ENCODE measurements around the gene DYTN.

DYTN gene

GRCh38 chr2:206616151-206616550, 102.0 kb downstream of the DYTN start:
- Histone ChIP-seq H3K27me3 (ENCODE audit: control insufficient read depth in 5 of 5, insufficient read depth in 4 of 5, low read length in 5 of 5) (no peaks in the 10 kb centered on the region), H3K27ac (ENCODE audit: low read depth, low read length) (no peak overlapping the region), H3K9me3 (ENCODE audit: control insufficient read depth in 5 of 5, low read length in 5 of 5) (no peaks in the 10 kb centered on the region), H3K36me3 (ENCODE audit: control insufficient read depth in 5 of 5, insufficient read depth in 5 of 5, low read length in 5 of 5) (no peaks in the 10 kb centered on the region), H3K9ac (ENCODE audit: low read length in 5 of 5) (no peak overlapping the region), H3K4me3 (ENCODE audit: low read depth in 1 of 5, low read length in 5 of 5) (no peak overlapping the region), H3K4me1 (ENCODE audit: control insufficient read depth in 5 of 5, insufficient read depth in 5 of 5, low read length in 5 of 5) (no peaks in the 10 kb centered on the region)

DNA sequence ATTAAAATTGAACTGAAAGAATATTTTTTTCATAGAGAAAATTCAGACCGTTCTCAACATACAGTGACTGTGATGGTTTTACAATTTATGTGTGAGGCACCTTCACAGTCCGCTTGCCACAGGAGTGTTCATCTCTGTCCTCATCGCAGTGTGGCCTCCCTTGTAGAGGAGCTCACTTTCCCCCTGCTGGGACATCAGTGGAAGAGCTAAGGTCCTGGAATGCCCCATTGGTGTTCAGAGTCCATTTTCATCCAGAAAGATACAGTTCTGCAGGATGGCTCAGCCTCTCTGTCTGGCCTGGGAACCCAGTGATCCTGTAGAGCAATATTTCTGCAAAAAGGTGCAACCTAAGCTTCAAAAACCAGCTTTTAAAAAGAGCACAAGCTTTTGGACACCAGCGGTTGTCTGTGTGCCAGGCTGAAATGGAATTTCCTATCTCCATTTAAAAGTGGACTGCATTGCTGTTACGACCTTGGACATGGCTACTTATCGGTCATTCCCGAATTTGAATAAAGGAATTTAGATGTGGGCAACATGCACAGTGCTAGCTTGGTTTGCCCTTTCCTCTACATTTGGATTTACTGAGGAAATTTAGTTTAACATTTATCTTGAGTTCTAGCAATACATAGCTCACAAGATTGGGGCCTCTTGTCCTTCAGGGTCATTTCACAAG, 102.6 kb downstream of the DYTN start:
- Histone ChIP-seq H3K4me1 (ENCODE audit: control insufficient read depth in 5 of 5, insufficient read depth in 5 of 5, low read length in 5 of 5) (no peaks in the 10 kb centered on the region), H3K36me3 (ENCODE audit: control insufficient read depth in 5 of 5, insufficient read depth in 5 of 5, low read length in 5 of 5) (no peaks in the 10 kb centered on the region), H3K9ac (ENCODE audit: low read length in 5 of 5) (no peak overlapping the region), H3K4me3 (ENCODE audit: low read depth in 1 of 5, low read length in 5 of 5) (no peak overlapping the region), H3K27ac (ENCODE audit: low read depth, low read length) (no peak overlapping the region), H3K9me3 (ENCODE audit: control insufficient read depth in 5 of 5, low read length in 5 of 5) (no peaks in the 10 kb centered on the region), H3K27me3 (ENCODE audit: control insufficient read depth in 5 of 5, insufficient read depth in 4 of 5, low read length in 5 of 5) (no peaks in the 10 kb centered on the region)

- H3K9ac ChIP-seq (ENCODE audit: low read length in 5 of 5): no peak overlapping the region
- H3K9me3 ChIP-seq (ENCODE audit: control insufficient read depth in 5 of 5, low read length in 5 of 5): no peaks in the 10 kb centered on the region
- no peaks in the 10 kb centered on the region for H3K36me3 ChIP-seq (ENCODE audit: control insufficient read depth in 5 of 5, insufficient read depth in 5 of 5, low read length in 5 of 5)
- H3K27me3 ChIP-seq (ENCODE audit: control insufficient read depth in 5 of 5, insufficient read depth in 4 of 5, low read length in 5 of 5): no peaks in the 10 kb centered on the region
- no peak overlapping the region for H3K4me3 ChIP-seq (ENCODE audit: low read depth in 1 of 5, low read length in 5 of 5)
- no peak overlapping the region for H3K27ac ChIP-seq (ENCODE audit: low read depth, low read length)
- H3K4me1 ChIP-seq (ENCODE audit: control insufficient read depth in 5 of 5, insufficient read depth in 5 of 5, low read length in 5 of 5): no peaks in the 10 kb centered on the region
These were observed 103.4 kb downstream of the DYTN start for GRCh38 chr2:206614811-206615210.

DNA sequence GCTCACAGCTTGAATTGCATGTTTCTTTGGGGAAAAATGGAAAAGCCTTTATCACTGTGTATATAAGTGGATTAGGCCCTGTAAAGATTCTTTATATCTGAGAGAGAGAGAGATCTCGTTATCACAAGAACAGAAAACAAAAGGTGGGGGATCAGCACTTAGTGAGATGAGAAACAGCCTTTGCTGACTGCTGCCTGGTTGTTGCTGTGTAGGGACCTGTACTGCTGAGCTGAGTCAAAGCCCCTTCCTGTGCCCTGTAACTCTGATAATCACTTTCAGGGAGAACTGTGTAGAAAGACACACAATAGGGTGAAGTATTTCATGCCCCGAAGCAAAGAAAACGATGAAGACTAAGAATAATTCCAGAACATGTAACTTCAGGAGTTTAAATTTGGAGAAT, 106.5 kb downstream of the DYTN start:
- Histone ChIP-seq H3K27me3 (ENCODE audit: control insufficient read depth in 5 of 5, insufficient read depth in 4 of 5, low read length in 5 of 5) (no peaks in the 10 kb centered on the region), H3K9ac (ENCODE audit: low read length in 5 of 5) (no peak overlapping the region), H3K4me3 (ENCODE audit: low read depth in 1 of 5, low read length in 5 of 5) (no peak overlapping the region), H3K9me3 (ENCODE audit: control insufficient read depth in 5 of 5, low read length in 5 of 5) (no peaks in the 10 kb centered on the region), H3K27ac (ENCODE audit: low read depth, low read length) (no peak overlapping the region), H3K4me1 (ENCODE audit: control insufficient read depth in 5 of 5, insufficient read depth in 5 of 5, low read length in 5 of 5) (no peaks in the 10 kb centered on the region), H3K36me3 (ENCODE audit: control insufficient read depth in 5 of 5, insufficient read depth in 5 of 5, low read length in 5 of 5) (no peaks in the 10 kb centered on the region)

DNA sequence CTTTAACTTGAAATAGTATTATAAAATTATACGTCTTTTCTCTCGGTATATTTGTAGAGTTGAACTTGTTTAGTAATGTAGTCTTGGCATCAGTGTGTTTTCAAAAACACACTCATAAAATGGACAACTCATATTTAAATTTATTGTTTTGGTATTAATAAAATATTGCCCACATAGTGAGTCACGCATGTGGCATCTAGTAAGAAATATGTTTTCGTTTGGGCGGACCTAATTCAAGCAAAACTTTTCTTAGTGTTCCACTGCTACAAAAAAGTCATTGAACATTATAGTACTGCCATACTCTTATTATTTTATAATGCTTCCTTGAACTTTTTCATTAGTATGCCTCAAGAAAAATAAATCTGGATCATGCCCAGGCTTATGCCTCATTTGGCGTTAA, 107.0 kb downstream of the DYTN start:
- no peaks in the 10 kb centered on the region for H3K27me3 ChIP-seq (ENCODE audit: control insufficient read depth in 5 of 5, insufficient read depth in 4 of 5, low read length in 5 of 5)
- H3K9ac ChIP-seq (ENCODE audit: low read length in 5 of 5): no peak overlapping the region
- H3K4me3 ChIP-seq (ENCODE audit: low read depth in 1 of 5, low read length in 5 of 5): no peak overlapping the region
- H3K36me3 ChIP-seq (ENCODE audit: control insufficient read depth in 5 of 5, insufficient read depth in 5 of 5, low read length in 5 of 5): no peaks in the 10 kb centered on the region
- no peaks in the 10 kb centered on the region for H3K4me1 ChIP-seq (ENCODE audit: control insufficient read depth in 5 of 5, insufficient read depth in 5 of 5, low read length in 5 of 5)
- H3K27ac ChIP-seq (ENCODE audit: low read depth, low read length): no peak overlapping the region
- no peaks in the 10 kb centered on the region for H3K9me3 ChIP-seq (ENCODE audit: control insufficient read depth in 5 of 5, low read length in 5 of 5)

- Histone ChIP-seq H3K9me3 (ENCODE audit: control insufficient read depth in 5 of 5, low read length in 5 of 5) (no peaks in the 10 kb centered on the region), H3K9ac (ENCODE audit: low read length in 5 of 5) (no peak overlapping the region), H3K4me1 (ENCODE audit: control insufficient read depth in 5 of 5, insufficient read depth in 5 of 5, low read length in 5 of 5) (no peaks in the 10 kb centered on the region), H3K27me3 (ENCODE audit: control insufficient read depth in 5 of 5, insufficient read depth in 4 of 5, low read length in 5 of 5) (no peaks in the 10 kb centered on the region), H3K27ac (ENCODE audit: low read depth, low read length) (no peak overlapping the region), H3K4me3 (ENCODE audit: low read depth in 1 of 5, low read length in 5 of 5) (no peak overlapping the region), H3K36me3 (ENCODE audit: control insufficient read depth in 5 of 5, insufficient read depth in 5 of 5, low read length in 5 of 5) (no peaks in the 10 kb centered on the region)
These were observed 107.7 kb downstream of the DYTN start for GRCh38 chr2:206610451-206610850.

GRCh38 chr2:206603243-206603642, 115.0 kb downstream of the DYTN start:
- Histone ChIP-seq H3K27ac (ENCODE audit: low read depth, low read length) (no peak overlapping the region), H3K4me3 (ENCODE audit: low read depth in 1 of 5, low read length in 5 of 5) (no peak overlapping the region), H3K9me3 (ENCODE audit: control insufficient read depth in 5 of 5, low read length in 5 of 5) (no peaks in the 10 kb centered on the region), H3K27me3 (ENCODE audit: control insufficient read depth in 5 of 5, insufficient read depth in 4 of 5, low read length in 5 of 5) (no peaks in the 10 kb centered on the region), H3K9ac (ENCODE audit: low read length in 5 of 5) (no peak overlapping the region), H3K36me3 (ENCODE audit: control insufficient read depth in 5 of 5, insufficient read depth in 5 of 5, low read length in 5 of 5) (no peaks in the 10 kb centered on the region), H3K4me1 (ENCODE audit: control insufficient read depth in 5 of 5, insufficient read depth in 5 of 5, low read length in 5 of 5) (no peaks in the 10 kb centered on the region)

All from subcutaneous abdominal adipose tissue (tissue), 5 donors.